G401 (cell line): ENCODE results near the gene PSMD8. TPM values are rescaled to one million over a fixed set of nuclear protein-coding genes. Genes with fewer than 3 reads are reported as not detected.
A peak's percentile ranks its signal among the peaks of the same experiment; 100 is the strongest.
"Not testable (repeated sequence)": the region's sequence is repeated elsewhere in the genome, so short reads cannot be mapped to it uniquely, and the experiment has no call there.

Source experiments
- DNase-seq: peaks from one replicate; pipeline ENCODE4 v3.0.0-alpha.2; 2015; ENCODE audit warnings: low spot score
- in situ Hi-C: cut with HindIII; loops from 2 replicates; pipeline ENCODE4 v1.10.0; 2016; ENCODE audit warnings: low sequenced_read_pairs, mixed read lengths
- total RNA-seq: library from RNA; depleted of rRNA; stranded (reverse); fragments of >200 nt; shearing (Covaris generic); gene quantifications from 2 replicates; pipeline ENCODE4 v1.2.3, GENCODE V29; 2014; rRNA removed

Gene PSMD8
- total RNA-seq = 518 and 528 TPM in 2 replicates

- peak; percentile 100 for DNase-seq
These were observed at the start of gene PSMD8 for GRCh38 chr19:38374332-38375097. Gene PSMD8 (plus strand): TSS chr19:38374571. CDS start chr19:38374602, 31 bp downstream.

GRCh38 chr19:38326591-38326990 is 47.8 kb upstream of the PSMD8 start:
- in situ Hi-C loops = no loop called here

More at GRCh38 chr19:38374332-38375097, at the start of gene PSMD8:
- in situ Hi-C loops = no loop called here

GRCh38 chr19:38329651-38330050 is 44.7 kb upstream of the PSMD8 start:
- DNase-seq = no peak
- in situ Hi-C loops = no loop called here

More at GRCh38 chr19:38326591-38326990, 47.8 kb upstream of the PSMD8 start:
- no peak for DNase-seq

- DNase-seq = no peak
- in situ Hi-C loops = no loop called here
These were observed 42.6 kb upstream of the PSMD8 start for GRCh38 chr19:38331728-38332127.

- DNase-seq = no peak
- in situ Hi-C loops = no loop called here
These were observed 41.1 kb upstream of the PSMD8 start for GRCh38 chr19:38333245-38333644.

GRCh38 chr19:38335949-38336637 is 38.3 kb upstream of the PSMD8 start:
- peak; percentile 94 for DNase-seq
- in situ Hi-C loops = no loop called here

- DNase-seq = peak; percentile 95
- in situ Hi-C loops = no loop called here
These were observed 37.6 kb upstream of the PSMD8 start for GRCh38 chr19:38336638-38337359.

GRCh38 chr19:38337360-38337653 is 37.1 kb upstream of the PSMD8 start:
- no peak for DNase-seq
- in situ Hi-C loops = no loop called here

- in situ Hi-C loops, DNase-seq: not testable (repeated sequence)
These were observed 35.4 kb upstream of the PSMD8 start for GRCh38 chr19:38339011-38339410.

GRCh38 chr19:38340927-38341326 is 33.4 kb upstream of the PSMD8 start:
- DNase-seq = no peak
- in situ Hi-C loops = no loop called here

- no peak for DNase-seq
- in situ Hi-C loops = no loop called here
These were observed 27.5 kb upstream of the PSMD8 start for GRCh38 chr19:38346837-38347236.

- in situ Hi-C loops = no loop called here
- no peak for DNase-seq
These were observed 23.5 kb upstream of the PSMD8 start for GRCh38 chr19:38350883-38351282.

GRCh38 chr19:38351865-38352395 is 22.4 kb upstream of the PSMD8 start:
- DNase-seq = no peak
- in situ Hi-C loops = no loop called here

GRCh38 chr19:38352611-38353010 is 21.8 kb upstream of the PSMD8 start:
- in situ Hi-C loops = no loop called here
- DNase-seq = peak; percentile 18

GRCh38 chr19:38355728-38356725 is 18.3 kb upstream of the PSMD8 start:
- no peak for DNase-seq
- in situ Hi-C loops = no loop called here

GRCh38 chr19:38358071-38358470 is 16.3 kb upstream of the PSMD8 start:
- in situ Hi-C loops = no loop called here
- no peak for DNase-seq

- in situ Hi-C loops = no loop called here
- no peak for DNase-seq
These were observed 14.9 kb upstream of the PSMD8 start for GRCh38 chr19:38359242-38360021.

- DNase-seq = no peak
- in situ Hi-C loops = no loop called here
These were observed 14.0 kb upstream of the PSMD8 start for GRCh38 chr19:38360351-38360750.
